ENCODE results near the gene SLC6A18. TPM values are rescaled to one million over a fixed set of nuclear protein-coding genes. Genes with fewer than 3 reads are reported as not detected.

SLC6A18 gene
- total RNA-seq, 2 experiments from 2014 or later = not detected

- no peaks in the 10 kb centered on the region for H3K36me3 Mint-ChIP-seq (ENCODE audit: low read depth)
- POLR2A ChIA-PET = no interaction called here
These were observed 46.4 kb upstream of the SLC6A18 start for GRCh38 chr5:1178529-1179382.

GRCh38 chr5:1179383-1179715, 45.8 kb upstream of the SLC6A18 start:
- no peaks in the 10 kb centered on the region for H3K27me3 Mint-ChIP-seq
- DNase-seq = no peak
- H3K4me1 Mint-ChIP-seq (ENCODE audit: low read depth) = no peaks in the 10 kb centered on the region
- ChIA-PET POLR2A (no interaction called here), CTCF (no interaction called here)
- intact Hi-C loops (cut with micrococcal nuclease) = no loop called here
- TF ChIP-seq CTCF (IDR thresholded peaks at IDR 0.05) = no peak
- no peaks in the 10 kb centered on the region for H3K36me3 Mint-ChIP-seq (ENCODE audit: low read depth)
- H3K27ac Mint-ChIP-seq = no peak overlapping the region
- H3K4me3 Mint-ChIP-seq = no peak overlapping the region
- no peak for ATAC-seq
- no peaks in the 10 kb centered on the region for H3K9me3 Mint-ChIP-seq

More at GRCh38 chr5:1178529-1179382, 46.4 kb upstream of the SLC6A18 start:
- ATAC-seq (no peak), DNase-seq (no peak)
- H3K9me3 Mint-ChIP-seq = no peaks in the 10 kb centered on the region
- TF ChIP-seq CTCF (IDR thresholded peaks at IDR 0.05) = no peak
- intact Hi-C loops (cut with micrococcal nuclease) = no loop called here
- H3K27ac Mint-ChIP-seq = no peak overlapping the region
- no peaks in the 10 kb centered on the region for H3K4me1 Mint-ChIP-seq (ENCODE audit: low read depth)
- no peak overlapping the region for H3K4me3 Mint-ChIP-seq
- H3K27me3 Mint-ChIP-seq = no peaks in the 10 kb centered on the region
- CTCF ChIA-PET = no interaction called here

GRCh38 chr5:1180096-1180495, 45.1 kb upstream of the SLC6A18 start:
- H3K9me3 Mint-ChIP-seq = no peaks in the 10 kb centered on the region
- no peak overlapping the region for H3K27ac Mint-ChIP-seq
- DNase-seq = no peak
- intact Hi-C loops (cut with micrococcal nuclease) = no loop called here
- H3K4me3 Mint-ChIP-seq = no peak overlapping the region
- no peaks in the 10 kb centered on the region for H3K27me3 Mint-ChIP-seq
- TF ChIP-seq CTCF (IDR thresholded peaks at IDR 0.05) = no peak
- ATAC-seq = no peak
- CTCF ChIA-PET = no interaction called here
- POLR2A ChIA-PET = no interaction called here
- no peaks in the 10 kb centered on the region for H3K4me1 Mint-ChIP-seq (ENCODE audit: low read depth)
- no peaks in the 10 kb centered on the region for H3K36me3 Mint-ChIP-seq (ENCODE audit: low read depth)

- POLR2A ChIA-PET = no interaction called here
- Mint-ChIP-seq H3K9me3 (no peaks in the 10 kb centered on the region), H3K27ac (no peak overlapping the region), H3K4me1 (ENCODE audit: low read depth) (no peaks in the 10 kb centered on the region), H3K4me3 (no peak overlapping the region), H3K27me3 (no peaks in the 10 kb centered on the region), H3K36me3 (ENCODE audit: low read depth) (no peaks in the 10 kb centered on the region)
- ATAC-seq = no peak
- intact Hi-C loops (cut with micrococcal nuclease) = no loop called here
- no peak for TF ChIP-seq CTCF (IDR thresholded peaks at IDR 0.05)
- no peak for DNase-seq
- CTCF ChIA-PET = no interaction called here
These were observed 44.3 kb upstream of the SLC6A18 start for GRCh38 chr5:1180841-1181271.

- Mint-ChIP-seq H3K36me3 (ENCODE audit: low read depth) (no peaks in the 10 kb centered on the region), H3K9me3 (no peaks in the 10 kb centered on the region), H3K4me3 (no peak overlapping the region), H3K27me3 (no peaks in the 10 kb centered on the region), H3K27ac (no peak overlapping the region), H3K4me1 (ENCODE audit: low read depth) (no peaks in the 10 kb centered on the region)
- no peak for DNase-seq
- POLR2A ChIA-PET = no interaction called here
- no peak for TF ChIP-seq CTCF (IDR thresholded peaks at IDR 0.05)
- intact Hi-C loops (cut with micrococcal nuclease) = no loop called here
- no peak for ATAC-seq
- CTCF ChIA-PET = interaction anchor here (1.7 kb wide), 1 partner anchor 7 kb away, joined by 8 read pairs; no protein-coding TSS in a partner anchor
These were observed 43.5 kb upstream of the SLC6A18 start for GRCh38 chr5:1181451-1182359.

Measured in activated CD8-positive, alpha-beta T cell treated with anti-CD3 and anti-CD28 coated beads for 36 hours (primary cell).